Colonic mucosa (tissue), 4 donors: ENCODE measurements around the gene NKAIN2. TPM values are rescaled to one million over a fixed set of nuclear protein-coding genes. Genes with fewer than 3 reads are reported as not detected.

Source experiments
- DNase-seq: peaks from one replicate; pipeline ENCODE4 v3.0.0-alpha.2; 2020
- H3K27ac ChIP-seq: fragments of 200-600 bp; one replicate; pipeline ENCODE4 v1.8.0; 2021
- H3K27me3 ChIP-seq: fragments of 200-600 bp; one replicate; pipeline ENCODE4 v1.8.0; 2021
- H3K36me3 ChIP-seq: fragments of 200-600 bp; one replicate; pipeline ENCODE4 v1.8.0; 2021
- H3K4me1 ChIP-seq: fragments of 200-600 bp; one replicate; pipeline ENCODE4 v1.8.0; 2021; ENCODE audit warnings: mild to moderate bottlenecking
- H3K4me3 ChIP-seq: fragments of 200-600 bp; one replicate; pipeline ENCODE4 v1.8.0; 2021
- H3K9ac ChIP-seq, 2 donors: one replicate each; pipeline ENCODE4 v1.7.0; 2013; ENCODE audit warnings: control low read depth in 2 of 2, low read depth in 2 of 2, low read length in 2 of 2
- H3K9me3 ChIP-seq: fragments of 200-600 bp; one replicate; pipeline ENCODE4 v1.8.0; 2021
- intact Hi-C: fragments of 100-400 bp; cut with DNase I; formaldehyde crosslinking; loops from one replicate; pipeline ENCODE4 v1.14.1; 2022
- total RNA-seq, 2 donors: library from RNA; stranded (reverse); fragmentation: NEBNext Ultra II Directional in 1 of 2; extraction: Animal tissue kit (Norgen Biotek cat#: 25700) in 1 of 2; gene quantifications; one replicate each; pipeline ENCODE4 v1.2.1, GENCODE V29; 2021
- TF ChIP-seq, protein P1 (sequence below): fragments of 200-600 bp; IDR thresholded peaks from one replicate; pipeline ENCODE4 v1.8.0; 2022; ENCODE audit warnings: antibody characterized with exemption, mild to moderate bottlenecking
- donor health status: healthy.
- donor health status: DM: no; HTN: no; CAD: no.
- donor health status: DM: no; HTN: no; CAD: no.

NKAIN2 gene
- total RNA-seq, 2 donors from 2014 or later, result 0.21 TPM; not detected in 1

DNA sequence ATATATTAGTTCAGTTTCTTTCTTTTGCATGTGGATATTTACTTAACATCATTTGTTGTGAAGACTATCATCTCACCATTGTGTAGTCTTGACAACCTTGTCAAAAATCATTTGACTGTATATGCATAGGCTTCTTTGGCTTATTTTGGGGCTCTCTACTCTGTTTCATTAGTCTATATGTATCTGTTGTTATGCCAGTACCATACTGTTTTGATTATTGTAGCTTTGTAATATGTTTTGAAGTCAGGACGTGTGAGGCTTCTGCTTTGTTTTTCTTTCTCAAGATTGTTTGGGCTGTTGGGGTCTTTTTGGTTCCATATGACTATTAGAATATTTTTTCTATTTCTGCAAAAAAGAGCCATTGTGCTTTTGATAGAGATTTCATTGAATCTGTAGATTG lies 870.4 kb downstream of the NKAIN2 start:
- intact Hi-C loops, result no loop called here

DNA sequence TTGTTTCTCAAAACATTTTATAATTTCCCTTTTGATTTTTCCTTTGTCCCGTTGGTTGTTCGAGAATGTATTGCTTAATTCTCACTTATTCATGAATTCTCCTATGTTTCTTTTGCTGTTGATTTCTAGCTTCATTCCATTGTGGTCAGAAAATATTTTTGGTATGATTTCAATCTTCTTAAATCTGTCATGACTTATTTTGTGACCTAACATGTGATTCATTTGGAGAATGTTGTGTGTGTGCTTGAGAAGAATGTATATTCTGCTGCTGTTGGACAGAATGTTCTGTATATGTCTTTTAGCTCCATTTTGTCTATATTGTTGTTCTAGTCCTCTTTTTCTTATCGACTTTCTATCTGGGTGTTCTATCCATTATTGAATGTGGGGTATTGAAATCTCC lies 872.4 kb downstream of the NKAIN2 start:
- no peak overlapping the region for H3K9ac ChIP-seq
- H3K9me3 ChIP-seq, result no peaks in the 10 kb centered on the region
- no peak overlapping the region for H3K4me3 ChIP-seq
- intact Hi-C loops, result no loop called here
- H3K4me1 ChIP-seq, result no peaks in the 10 kb centered on the region
- no peaks in the 10 kb centered on the region for H3K36me3 ChIP-seq
- no peak overlapping the region for H3K27ac ChIP-seq
- no peaks in the 10 kb centered on the region for H3K27me3 ChIP-seq
- DNase-seq, result no peak
- TF ChIP-seq, protein P1, sequence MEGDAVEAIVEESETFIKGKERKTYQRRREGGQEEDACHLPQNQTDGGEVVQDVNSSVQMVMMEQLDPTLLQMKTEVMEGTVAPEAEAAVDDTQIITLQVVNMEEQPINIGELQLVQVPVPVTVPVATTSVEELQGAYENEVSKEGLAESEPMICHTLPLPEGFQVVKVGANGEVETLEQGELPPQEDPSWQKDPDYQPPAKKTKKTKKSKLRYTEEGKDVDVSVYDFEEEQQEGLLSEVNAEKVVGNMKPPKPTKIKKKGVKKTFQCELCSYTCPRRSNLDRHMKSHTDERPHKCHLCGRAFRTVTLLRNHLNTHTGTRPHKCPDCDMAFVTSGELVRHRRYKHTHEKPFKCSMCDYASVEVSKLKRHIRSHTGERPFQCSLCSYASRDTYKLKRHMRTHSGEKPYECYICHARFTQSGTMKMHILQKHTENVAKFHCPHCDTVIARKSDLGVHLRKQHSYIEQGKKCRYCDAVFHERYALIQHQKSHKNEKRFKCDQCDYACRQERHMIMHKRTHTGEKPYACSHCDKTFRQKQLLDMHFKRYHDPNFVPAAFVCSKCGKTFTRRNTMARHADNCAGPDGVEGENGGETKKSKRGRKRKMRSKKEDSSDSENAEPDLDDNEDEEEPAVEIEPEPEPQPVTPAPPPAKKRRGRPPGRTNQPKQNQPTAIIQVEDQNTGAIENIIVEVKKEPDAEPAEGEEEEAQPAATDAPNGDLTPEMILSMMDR, result no peak

More for the DNA sequence above, 870.4 kb downstream of the NKAIN2 start:
- Histone ChIP-seq H3K36me3 (no peaks in the 10 kb centered on the region), H3K4me3 (no peak overlapping the region), H3K27me3 (no peaks in the 10 kb centered on the region), H3K9ac (no peak overlapping the region), H3K27ac (no peak overlapping the region), H3K9me3 (no peaks in the 10 kb centered on the region), H3K4me1 (no peaks in the 10 kb centered on the region)
- TF ChIP-seq, protein P1, result no peak
- no peak for DNase-seq

DNA sequence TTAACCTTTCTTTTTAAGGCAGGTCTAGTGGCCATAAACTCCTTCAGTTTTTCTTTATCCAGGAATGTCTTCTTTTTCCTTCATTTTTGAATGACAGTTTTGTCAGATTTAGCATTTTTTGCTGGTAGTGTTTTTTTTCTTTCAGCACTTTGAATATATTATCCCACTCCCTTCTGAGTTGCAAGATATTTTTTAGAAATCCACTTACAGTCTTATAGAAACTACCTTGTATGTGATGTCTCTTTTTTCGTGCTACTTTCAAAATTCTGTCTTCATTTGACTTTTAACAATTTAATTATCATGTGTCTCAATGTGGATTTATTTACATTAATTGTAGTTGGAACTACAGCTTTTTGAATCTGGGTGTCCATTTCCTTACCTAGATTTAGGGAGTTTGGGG lies 874.2 kb downstream of the NKAIN2 start:
- H3K27ac ChIP-seq, result no peak overlapping the region
- H3K27me3 ChIP-seq, result no peaks in the 10 kb centered on the region
- no peak overlapping the region for H3K9ac ChIP-seq
- no peaks in the 10 kb centered on the region for H3K4me1 ChIP-seq
- TF ChIP-seq, protein P1, result no peak
- H3K36me3 ChIP-seq, result no peaks in the 10 kb centered on the region
- intact Hi-C loops, result no loop called here
- H3K4me3 ChIP-seq, result no peak overlapping the region
- H3K9me3 ChIP-seq, result no peaks in the 10 kb centered on the region
- DNase-seq, result no peak

DNA sequence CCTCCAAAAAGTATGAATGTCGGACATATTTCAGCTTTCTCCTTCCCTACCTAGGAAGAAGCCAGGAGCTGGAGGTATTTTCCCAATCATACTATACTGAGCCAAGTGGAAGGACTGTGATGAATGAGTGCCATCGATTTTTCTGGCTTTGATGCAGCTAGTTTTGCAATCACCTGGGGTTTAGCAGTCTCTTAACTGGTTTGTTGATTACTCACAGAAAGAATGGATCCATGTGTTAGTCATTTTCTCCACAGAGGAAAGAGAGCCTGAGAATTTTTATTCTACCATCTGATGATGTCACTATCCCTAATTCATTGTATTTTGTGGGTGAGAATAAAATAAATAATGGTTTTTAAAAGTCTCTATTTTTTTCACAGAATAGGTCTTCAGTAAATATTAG lies 875.7 kb downstream of the NKAIN2 start:
- TF ChIP-seq, protein P1, result no peak
- Histone ChIP-seq H3K36me3 (no peaks in the 10 kb centered on the region), H3K27me3 (no peaks in the 10 kb centered on the region), H3K27ac (no peak overlapping the region), H3K9ac (no peak overlapping the region), H3K9me3 (no peaks in the 10 kb centered on the region), H3K4me1 (no peaks in the 10 kb centered on the region), H3K4me3 (no peak overlapping the region)
- intact Hi-C loops, result no loop called here
- DNase-seq, result no peak

DNA sequence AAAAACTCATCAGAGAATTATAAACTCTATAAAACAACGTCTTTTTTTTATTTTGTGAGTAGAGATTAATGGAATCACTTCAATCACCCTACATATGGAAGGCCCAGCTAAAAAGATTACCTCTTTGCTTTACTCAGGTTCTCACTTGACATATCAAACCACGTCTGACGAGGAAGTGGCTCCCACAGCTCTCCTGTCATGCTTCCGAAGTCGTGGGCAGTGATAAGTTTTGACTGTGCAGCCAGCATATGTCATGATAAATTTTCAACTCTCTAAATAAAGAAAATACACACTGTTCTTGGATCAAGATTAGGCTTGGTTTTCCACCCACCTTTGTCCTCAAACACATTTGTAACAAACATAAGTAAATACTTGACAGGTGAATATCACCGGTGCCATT lies 879.1 kb downstream of the NKAIN2 start:
- no peak overlapping the region for H3K9ac ChIP-seq
- no peaks in the 10 kb centered on the region for H3K4me1 ChIP-seq
- intact Hi-C loops, result no loop called here
- DNase-seq, result no peak
- H3K27ac ChIP-seq, result no peak overlapping the region
- TF ChIP-seq, protein P1, result no peak
- no peaks in the 10 kb centered on the region for H3K27me3 ChIP-seq
- no peak overlapping the region for H3K4me3 ChIP-seq
- no peaks in the 10 kb centered on the region for H3K36me3 ChIP-seq
- H3K9me3 ChIP-seq, result no peaks in the 10 kb centered on the region

DNA sequence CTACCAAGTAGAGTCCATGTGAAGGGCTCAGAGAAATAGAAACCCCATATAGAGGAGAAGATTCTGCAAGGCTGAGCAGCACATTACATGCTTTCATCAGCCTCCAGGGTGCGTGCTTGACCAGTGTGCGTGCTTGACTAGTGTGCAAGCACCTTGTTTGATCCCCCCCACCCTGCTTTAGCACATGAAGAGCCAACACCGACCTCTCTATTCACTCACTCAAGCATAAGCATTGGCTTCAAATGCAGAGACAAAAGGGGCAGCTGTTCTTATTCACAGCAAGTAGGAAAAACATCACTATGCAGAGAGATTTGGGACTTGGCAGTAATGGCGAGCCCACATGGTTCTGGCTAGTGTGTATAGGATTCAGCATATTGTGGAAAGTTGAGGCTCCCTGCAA lies 879.8 kb downstream of the NKAIN2 start:
- no peaks in the 10 kb centered on the region for H3K9me3 ChIP-seq
- no peak overlapping the region for H3K9ac ChIP-seq
- H3K4me3 ChIP-seq, result no peak overlapping the region
- no peaks in the 10 kb centered on the region for H3K36me3 ChIP-seq
- DNase-seq, result no peak
- H3K4me1 ChIP-seq, result no peaks in the 10 kb centered on the region
- TF ChIP-seq, protein P1, result no peak
- no peaks in the 10 kb centered on the region for H3K27me3 ChIP-seq
- intact Hi-C loops, result no loop called here
- H3K27ac ChIP-seq, result no peak overlapping the region
